Esophagus mucosa (tissue), 1 donor: ENCODE results near the gene PPP1R16B. TPM values are rescaled to one million over a fixed set of nuclear protein-coding genes. Genes with fewer than 3 reads are reported as not detected.

Experiments used
- ATAC-seq: fragments of 200-7000 bp; cut with Tn5 transposase; one replicate; pipeline ENCODE4 v1.9.1; 2020
- total RNA-seq: library from RNA; stranded (reverse); gene quantifications from one replicate; pipeline ENCODE4 v1.2.4, GENCODE V29; 2023
- donor health status: DM: yes; HTN: yes; CAD: no.

The PPP1R16B gene
- total RNA-seq, 1 donor from 2014 or later, result 2.3 TPM

- peak; percentile 17 for ATAC-seq
Measured at GRCh38 chr20:38880952-38881735, 75.6 kb downstream of the PPP1R16B start.

GRCh38 chr20:38881806-38882440, 76.4 kb downstream of the PPP1R16B start:
- no peak for ATAC-seq

- ATAC-seq, result no peak
Measured at GRCh38 chr20:38882600-38882999, 77.1 kb downstream of the PPP1R16B start.

DNA sequence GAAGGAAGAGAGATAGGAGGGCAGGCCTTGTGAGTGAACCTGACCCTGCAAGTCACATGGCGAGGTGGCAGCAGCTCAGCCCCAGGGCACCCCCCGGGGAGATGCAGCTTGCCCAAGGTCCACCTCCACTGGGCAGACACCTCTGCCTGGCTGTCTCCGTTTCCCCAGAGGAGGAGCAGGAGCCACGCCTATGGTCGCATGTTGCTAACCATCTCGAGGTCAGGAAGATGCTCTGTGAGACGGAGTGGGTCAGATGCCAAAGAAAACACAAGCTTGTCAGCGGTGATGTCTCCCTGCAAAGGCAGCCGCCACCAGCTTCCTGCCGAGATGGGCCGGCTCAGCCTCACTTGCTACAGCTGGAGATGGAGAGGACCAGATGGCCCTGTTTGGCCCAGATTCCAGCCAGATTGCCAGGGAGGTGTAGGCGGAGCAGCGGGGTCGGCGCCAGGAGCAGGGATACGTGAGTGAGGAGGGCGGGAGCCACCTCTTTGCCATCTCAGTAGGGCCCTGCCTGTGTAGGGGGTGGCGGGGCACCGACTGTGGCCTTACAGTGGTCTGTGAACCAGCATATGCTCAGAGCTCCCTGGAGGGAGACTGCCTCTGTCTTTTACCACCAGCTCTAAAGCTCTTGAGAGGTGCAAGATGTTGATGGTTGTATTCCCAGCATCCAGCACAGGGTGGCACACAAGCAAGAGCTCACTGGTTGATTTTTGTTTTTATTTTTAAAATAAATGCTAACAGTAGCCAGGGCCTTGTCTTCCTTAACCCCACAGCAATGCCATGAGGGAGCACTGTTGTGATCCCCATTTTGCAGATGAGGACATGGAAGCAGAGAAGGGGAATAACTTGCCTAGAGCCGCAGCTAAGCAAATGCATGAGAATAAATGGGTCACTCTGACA, 77.8 kb downstream of the PPP1R16B start:
- ATAC-seq, result peak; percentile 8

GRCh38 chr20:38883981-38884733, 78.7 kb downstream of the PPP1R16B start:
- ATAC-seq, result no peak

DNA sequence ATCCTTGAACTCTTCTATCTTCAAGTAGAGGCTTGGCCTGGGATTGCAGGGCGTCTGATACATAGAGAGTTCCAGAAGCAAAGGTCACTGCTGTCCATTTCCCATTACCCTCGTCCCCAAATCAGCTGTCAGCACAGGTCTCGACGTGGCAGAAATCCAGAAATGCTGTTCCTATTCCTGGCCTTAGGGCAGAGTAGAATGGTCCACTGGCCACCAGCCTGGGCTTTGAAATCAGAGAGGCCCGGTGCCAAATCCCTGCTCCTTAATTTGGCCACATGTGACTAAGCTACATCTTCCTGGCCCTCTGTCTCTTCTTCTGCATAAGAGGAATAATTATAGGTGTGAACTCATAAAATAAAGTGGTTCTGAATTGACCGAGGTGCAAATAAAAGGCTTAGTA, 79.9 kb downstream of the PPP1R16B start:
- ATAC-seq, result no peak

DNA sequence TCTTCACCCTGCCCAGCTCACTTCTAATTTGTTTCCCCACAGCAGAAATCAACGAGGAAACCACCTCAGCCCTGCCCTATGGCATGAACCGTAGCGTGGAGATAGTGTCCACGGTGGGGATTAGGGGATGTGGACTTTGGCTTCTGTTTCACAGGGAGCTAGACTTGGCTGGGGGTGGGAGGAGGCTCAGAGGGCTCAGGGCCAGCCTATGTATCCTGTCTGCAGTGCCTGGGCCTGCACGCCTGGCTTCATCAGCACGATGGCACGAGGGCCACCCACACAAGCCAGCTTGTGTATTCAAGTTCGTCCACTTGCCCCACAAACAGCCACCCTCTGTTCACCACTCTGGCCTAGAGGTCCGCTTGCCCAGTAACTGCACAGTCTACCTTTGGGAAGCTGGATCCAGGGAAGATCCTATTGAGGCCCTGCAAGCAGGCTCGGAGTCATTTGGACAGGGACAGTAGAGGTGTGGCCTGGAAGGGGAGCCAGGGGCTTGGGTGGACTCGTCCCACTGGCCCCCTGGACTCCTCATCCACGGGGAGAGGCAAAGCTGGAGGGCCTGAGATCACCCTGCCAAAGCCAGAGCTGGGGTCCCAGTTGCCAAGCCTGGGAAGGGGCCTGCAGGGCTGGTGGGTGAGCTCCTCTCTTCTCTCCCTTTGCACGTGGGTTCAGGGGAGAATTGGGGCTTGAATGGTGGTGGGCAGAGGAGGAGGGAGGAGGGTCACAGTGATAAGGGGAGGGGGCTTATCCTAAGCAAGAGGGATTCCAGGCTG, 82.7 kb downstream of the PPP1R16B start:
- no peak for ATAC-seq

GRCh38 chr20:38889050-38889449, 83.6 kb downstream of the PPP1R16B start:
- no peak for ATAC-seq

DNA sequence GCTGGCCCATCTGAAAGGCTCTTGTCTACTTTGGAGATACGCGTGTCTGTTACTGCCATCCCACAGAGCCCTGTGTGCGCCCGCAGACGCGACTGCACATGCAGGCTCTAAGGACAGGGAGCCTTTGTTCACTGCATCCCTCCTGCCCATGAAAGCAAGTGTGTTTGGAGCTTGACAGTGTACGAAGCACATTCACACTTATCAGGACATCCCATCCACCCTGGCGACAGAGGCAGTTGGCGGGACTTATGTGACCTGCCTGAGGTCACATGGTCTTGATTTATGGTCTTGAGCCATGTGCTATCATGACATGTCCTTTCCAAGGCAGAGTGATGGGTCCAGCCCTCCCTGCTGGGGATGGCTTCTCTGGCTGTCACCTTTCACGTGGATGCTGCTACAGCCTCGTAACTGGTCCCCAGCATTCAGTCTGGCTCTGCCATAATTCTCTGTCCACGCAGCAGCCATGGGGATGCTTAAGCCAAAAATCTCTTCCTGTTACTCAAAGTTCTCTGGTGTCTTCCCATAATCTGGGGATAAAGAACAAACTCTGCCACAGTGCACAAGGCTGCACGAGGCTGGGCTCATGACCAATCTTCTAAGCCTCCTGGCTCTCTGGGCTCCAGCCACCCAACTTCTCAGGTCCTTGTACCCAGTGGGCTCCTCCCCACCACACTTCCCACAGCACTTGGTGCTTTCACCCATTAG, 84.4 kb downstream of the PPP1R16B start:
- no peak for ATAC-seq

GRCh38 chr20:38890497-38890818, 85.0 kb downstream of the PPP1R16B start:
- ATAC-seq, result no peak

GRCh38 chr20:38892091-38892981, 86.8 kb downstream of the PPP1R16B start:
- ATAC-seq, result no peak

DNA sequence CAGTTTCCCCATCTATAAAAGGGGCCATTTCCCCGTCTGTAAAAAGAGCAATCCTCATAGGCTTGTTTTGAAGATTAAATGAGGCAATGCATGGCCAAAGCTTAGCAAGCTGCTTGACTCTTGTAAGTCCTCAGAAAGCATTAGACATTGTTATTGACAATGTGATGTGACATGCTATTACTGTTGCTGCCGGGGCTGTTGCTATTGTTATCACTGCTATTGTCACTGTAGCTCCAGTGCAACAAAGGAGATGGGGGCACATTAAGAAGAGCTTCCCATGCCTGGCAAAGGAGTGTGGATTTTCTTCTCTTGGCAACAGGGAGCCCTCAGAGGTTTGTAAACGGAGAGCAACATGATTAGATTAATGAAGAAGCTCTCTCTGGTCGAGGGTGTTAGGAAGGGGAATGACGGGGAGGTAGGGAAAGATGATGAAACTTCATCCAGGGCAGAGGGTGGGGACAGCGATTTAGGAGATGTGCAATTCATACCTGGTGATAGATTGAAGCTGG, 87.6 kb downstream of the PPP1R16B start:
- ATAC-seq, result no peak

DNA sequence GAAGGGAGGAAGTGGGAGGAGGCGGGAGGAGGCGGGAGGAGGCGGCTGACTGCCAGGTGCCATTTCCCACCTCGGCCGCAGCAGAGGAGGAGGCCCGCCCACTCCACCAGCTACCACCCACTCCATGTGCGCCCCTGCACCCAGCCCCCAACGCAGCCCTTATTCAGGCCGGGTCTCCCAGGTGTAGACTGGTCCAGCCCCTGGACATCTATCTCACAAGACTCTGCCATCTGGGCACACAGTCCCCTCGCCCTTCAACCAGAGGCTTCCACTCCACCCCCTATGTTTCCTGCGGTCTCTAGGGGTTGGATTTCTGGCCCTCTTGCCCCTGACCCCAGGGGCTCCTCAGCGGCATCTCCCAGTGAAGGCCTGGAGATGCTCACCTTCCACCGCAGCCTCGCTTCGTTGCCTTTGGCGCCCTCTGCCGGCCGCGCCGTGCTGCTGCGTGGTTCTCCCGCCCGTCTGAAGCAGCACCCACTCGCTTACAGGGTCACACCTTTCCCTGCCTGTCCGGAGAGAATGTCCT, 88.1 kb downstream of the PPP1R16B start:
- ATAC-seq, result peak; percentile 81

DNA sequence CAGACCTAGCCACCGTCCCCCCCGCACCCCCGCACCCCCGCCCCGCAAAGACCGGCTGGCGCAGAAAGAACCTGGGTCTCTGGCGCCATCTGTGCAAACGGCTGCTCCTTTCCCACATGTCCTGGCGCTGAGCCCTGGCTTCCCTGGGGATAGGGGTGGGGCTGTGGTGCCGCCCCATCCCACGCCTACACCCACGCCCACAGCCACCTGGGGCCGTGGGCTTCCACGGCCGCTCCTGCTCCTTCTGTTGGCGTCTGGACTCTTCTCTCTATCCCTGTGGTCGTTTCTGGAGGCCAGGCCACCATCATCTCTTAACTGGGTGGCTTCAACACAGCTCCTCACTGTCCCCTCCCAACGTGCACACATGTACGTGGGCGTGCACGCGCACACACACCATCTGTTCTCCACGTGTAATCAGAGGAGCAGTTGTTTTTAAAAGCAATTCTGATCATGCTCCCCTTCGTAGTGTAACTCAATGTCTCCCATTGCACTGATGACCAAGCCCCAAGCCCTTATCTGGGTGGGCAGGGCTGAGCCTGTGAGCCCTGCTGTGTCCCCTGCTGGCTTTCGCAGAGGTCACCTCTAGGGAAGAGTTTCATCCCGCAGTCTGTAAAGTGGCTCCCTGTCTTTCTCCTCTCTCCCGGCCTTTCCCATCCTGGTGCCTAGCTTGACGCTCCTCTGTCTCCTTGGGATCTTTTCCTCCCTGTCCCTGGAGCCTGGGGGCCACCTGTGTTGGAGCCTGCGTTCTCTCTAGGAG, 88.8 kb downstream of the PPP1R16B start:
- peak; percentile 27 for ATAC-seq

GRCh38 chr20:38895098-38895949, 89.8 kb downstream of the PPP1R16B start:
- no peak for ATAC-seq

- ATAC-seq, result no peak
Measured at GRCh38 chr20:38896009-38896594, 90.6 kb downstream of the PPP1R16B start.

DNA sequence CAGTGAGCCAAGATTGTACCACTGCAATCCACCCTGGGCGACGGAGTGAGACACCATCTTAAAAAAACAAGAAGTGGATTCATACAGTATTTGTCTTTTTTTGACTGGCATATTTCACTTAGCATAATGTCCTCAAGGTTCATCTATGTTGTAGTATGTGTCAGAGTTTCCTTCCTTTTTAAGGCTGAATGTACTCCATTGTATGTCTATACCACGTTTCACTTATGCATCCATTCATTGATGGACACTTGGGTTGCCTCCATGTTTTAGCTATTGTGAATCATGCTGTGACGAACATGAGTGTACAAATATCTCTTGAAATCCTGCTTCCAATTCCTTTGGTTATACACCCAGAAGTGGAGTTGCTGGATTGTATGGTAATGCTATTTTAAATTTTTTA, 91.8 kb downstream of the PPP1R16B start:
- no peak for ATAC-seq
